Occipital lobe (tissue), 2 donors: ENCODE measurements around the gene LRRC75B. TPM values are rescaled to one million over a fixed set of nuclear protein-coding genes. Genes with fewer than 3 reads are reported as not detected.
"Not testable (repeated sequence)": the region's sequence is repeated elsewhere in the genome, so short reads cannot be mapped to it uniquely, and the experiment has no call there.

ENCODE experiments used
- DNase-seq: peaks from one replicate; lab custom pipeline; 2025; lab: John Stamatoyannopoulos, UW
- total RNA-seq: library from RNA; depleted of rRNA; stranded (reverse); fragments of >200 nt; gene quantifications from one replicate; pipeline ENCODE4 v1.2.3, GENCODE V29; 2014

The LRRC75B gene, protein sequence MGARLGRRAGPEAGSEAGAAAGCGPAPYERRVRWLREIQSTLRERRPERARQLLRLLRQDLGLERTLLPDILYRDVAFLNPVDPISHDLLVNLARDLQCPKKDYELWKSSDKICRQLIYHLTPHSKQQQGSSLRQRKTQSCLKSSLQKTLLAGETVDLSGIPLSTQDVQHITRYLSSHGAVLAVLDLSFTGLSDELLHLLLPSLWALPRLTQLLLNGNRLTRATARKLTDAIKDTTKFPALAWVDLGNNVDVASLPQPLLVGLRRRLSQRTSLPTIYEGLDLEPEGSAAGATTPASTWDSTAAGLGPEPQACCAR
- total RNA-seq, result 5.3 TPM

DNA sequence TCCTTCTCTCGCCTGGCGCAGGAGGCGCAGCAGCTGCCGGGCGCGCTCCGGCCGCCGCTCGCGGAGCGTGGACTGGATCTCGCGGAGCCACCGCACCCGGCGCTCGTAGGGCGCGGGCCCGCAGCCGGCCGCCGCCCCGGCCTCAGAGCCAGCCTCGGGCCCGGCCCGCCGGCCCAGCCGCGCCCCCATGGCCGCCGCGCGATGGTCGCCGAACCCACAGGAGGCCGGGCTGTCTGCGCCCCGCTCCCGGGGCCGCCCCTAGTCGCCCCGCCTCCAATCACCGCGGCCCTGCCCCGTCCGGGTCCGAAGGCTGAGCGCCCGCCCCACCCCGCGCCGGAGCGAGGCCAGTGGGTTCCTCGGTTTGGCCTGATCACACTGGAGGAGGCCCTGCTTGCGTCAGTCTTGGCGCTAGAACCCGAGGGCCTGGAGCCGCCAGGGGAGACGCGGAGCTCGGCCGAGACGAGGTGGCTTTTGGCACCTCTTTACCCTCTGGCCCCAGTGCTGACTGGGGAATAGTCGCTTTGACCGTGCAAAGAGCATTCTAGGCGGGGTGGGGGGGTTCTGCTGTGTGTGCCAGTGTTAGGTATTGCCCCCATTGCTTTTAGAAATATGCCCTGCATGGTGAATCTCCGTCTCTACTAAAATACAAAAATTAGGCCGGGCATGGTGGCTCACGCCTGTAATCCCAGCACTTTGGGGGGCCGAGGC lies at the start of gene LRRC75B:
Gene LRRC75B (minus strand): TSS at position 223 of the 708 bp plus-strand sequence. CDS start 34 bp downstream, at position 189.
- peak; percentile 65 for DNase-seq

DNA sequence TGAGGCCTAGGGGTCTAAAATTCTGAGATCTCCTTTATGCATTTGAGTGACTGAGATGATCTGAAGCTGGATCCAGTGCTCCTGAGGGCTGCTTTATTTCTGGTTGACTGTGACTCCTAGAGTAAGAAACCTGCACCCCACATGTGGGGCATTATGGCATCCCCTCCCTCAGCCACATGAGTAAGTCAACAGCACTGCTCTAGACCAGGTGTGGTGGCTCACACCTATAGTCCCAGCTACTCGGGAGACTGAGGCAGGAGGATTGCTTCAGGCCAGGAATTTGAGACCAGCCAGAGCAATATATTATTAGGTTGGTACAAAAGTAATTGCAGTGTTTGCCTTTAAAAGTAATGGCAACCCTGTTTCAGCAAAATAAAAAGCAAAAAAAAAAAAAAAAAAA lies 49.4 kb upstream of the LRRC75B start:
- not testable (repeated sequence) for DNase-seq

DNA sequence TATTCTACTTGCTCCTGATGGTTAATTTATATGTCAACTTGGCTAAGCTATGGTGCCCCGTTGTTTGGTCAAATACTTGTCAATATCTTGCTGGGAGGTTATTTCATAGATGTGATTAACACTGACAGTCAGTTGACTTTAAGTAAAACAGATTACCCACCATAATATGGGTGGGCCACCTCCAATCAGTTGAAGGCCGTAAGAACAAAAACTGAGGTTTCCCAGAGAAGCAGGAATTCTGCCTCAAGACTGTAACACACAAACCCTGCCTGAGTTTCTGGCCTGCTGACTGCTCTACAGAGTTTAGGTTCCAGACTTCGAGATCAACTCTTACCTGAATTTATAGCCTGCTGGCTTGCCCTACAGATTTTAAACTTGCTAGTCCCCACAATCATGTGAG lies 43.6 kb upstream of the LRRC75B start:
- not testable (repeated sequence) for DNase-seq

DNA sequence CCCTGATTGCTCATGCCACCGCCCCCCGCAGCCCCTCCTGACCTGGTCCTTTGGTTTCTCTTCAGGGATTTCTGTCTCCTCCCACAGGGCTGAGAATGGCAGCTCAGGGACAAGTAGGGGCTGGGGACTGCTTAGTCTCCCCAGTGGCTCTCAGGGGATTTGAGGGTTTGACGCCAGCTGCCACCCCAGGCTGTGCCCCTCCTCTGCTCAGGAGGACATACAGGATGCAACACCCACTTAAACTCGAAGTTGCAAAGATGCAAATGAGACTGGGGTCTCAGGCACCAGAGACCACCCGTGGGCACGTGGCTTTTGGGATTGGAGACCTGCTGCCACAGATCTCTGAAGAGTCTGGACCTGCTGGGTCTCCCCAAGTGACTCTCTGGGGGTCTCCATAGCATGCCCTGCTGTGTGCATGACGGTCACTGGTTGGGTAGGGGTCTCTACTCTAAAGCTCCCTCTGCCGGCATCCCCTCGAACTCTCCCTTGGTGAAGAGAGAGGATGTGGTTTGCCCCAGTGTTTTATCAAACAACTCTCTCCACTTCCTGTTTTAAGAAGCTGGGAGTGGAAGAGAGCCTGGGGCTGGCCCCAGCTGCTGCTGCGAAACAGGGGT lies 42.0 kb upstream of the LRRC75B start:
- not testable (repeated sequence) for DNase-seq

DNA sequence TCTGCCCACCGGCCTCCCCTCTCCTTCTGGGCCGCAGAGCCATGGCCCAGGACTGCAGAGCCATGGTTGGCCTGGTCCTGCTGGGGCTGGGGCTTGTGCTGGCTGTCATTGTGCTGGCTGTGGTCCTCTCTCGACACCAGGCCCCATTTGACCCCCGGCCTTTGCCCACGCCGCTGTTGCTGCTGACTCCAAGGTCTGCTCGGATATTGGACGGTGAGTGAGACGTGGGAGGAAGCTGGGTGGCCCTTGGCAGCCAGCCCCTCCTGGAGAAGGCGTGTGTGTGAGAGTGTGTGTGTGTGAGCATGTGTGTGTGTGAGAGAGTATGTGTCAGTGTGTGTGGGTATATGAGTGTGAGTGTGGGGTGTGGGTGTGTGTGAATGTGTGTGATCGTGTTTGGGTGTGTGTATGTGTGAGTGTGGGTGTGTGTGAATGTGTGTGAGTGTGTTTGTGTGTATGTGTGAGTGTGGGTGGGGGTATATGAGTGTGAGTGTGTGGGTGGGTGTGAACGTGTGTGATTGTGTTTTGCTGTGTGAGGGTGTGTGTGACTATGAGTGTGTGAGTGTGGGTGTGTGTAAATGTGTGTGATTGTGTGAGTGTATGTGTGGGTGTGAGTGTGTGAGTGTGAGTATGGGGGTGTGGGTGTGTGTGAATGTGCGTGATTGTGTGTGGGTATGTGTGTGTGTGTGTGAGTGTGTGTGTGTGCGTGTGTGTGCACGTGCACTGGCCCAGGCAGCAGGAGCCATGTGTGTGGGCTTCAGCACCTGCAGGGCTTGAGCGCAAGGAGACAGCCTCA lies 40.6 kb upstream of the LRRC75B start:
- DNase-seq, result not testable (repeated sequence)

DNA sequence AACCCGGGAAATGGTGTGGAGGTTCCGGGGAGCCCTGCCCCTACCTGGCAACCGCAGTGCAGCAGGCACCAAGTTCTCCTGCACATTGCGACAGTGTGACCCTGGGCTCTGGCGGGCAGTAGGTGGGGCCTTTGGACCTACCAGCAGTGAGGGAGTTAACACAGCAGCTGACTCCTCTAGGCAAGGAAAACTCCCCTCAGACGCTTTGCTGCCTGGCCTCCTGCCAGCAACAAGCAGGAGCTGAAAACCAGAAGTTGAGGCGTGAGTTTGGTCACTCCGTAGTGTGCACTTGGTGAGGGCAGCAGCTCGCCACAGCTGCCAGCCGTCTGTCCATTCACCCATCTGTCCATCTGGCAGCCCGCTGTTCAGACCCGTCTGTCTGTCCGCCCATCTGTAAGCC lies 39.8 kb upstream of the LRRC75B start:
- not testable (repeated sequence) for DNase-seq

DNA sequence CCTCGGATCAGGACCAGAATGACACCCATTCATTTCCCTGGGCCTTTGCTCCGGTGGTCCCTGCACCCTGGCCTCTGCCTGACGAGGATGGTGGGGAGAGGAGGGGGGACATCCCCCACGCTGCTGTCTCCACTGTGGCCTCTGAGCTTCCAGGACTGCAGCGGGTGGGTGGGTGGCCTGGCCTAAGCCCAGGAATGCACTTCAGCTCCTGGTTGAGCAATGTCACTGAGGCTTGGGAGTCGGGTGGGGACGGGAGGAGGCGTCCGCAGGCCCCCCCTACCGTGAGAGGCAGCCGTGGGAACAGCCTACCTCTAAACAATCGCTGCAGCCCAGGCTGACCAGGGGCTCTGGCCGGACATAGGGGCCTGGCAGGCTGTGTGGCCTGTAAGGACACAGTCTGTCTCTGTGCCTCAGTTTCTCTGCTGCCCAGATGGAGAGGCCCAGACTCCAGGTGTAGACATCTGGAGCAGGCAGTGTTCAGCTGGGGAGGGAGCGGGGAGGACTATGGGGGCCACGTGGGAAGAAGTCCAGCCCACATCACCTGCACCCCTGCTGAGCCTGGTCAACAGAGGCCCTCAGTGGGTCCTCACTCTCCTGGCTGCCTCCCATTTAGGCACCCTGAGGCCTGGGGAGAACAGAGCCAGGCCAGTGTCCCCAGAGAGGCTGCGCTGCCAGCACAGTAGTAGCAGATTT lies 38.7 kb upstream of the LRRC75B start:
- not testable (repeated sequence) for DNase-seq

DNA sequence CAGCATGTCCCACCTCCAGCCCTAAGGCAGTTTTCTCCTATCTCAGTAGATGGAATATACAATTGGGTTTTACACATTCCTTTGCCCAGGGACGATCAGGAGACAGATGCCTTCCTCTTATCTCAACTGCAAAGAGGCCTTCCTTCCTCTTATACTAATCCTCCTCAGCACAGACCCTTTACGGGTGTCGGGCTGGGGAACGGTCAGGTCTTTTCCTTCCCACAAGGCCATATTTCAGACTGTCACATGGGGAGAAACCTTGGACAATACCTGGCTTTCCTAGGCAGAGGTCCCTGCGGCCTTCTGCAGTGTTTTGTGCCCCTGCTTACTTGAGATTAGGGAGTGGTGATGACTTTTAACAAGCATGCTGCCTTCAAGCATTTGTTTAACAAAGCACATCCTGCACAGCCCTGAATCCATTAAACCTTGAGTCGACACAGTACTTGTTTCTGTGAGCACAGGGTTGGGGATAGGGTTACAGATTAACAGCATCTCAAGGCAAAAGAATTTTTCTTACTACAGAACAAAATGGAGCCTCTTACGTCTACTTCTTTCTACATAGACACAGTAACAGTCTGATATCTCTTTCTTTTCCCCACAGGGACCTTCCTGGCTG lies 38.0 kb upstream of the LRRC75B start:
- DNase-seq, result not testable (repeated sequence)

DNA sequence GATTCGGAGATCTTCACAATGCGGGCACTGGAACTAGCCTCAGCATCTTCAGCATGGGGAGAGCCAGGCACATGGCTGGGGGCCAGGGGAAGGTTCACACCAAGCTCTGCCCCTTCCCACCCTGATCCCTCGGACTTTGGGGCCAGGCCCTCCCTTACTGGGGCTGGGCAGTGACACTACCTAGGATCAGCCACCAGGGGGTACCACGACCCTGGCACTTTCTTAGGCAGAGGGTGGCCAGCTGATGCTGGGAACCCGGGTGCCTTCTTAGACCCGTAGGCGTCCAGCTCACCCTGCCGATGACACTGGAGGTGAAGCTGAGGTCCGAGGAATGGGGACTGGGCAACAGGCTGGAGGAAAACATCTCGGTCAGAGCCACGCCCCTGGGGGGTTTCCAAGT lies 36.2 kb upstream of the LRRC75B start:
- not testable (repeated sequence) for DNase-seq

DNA sequence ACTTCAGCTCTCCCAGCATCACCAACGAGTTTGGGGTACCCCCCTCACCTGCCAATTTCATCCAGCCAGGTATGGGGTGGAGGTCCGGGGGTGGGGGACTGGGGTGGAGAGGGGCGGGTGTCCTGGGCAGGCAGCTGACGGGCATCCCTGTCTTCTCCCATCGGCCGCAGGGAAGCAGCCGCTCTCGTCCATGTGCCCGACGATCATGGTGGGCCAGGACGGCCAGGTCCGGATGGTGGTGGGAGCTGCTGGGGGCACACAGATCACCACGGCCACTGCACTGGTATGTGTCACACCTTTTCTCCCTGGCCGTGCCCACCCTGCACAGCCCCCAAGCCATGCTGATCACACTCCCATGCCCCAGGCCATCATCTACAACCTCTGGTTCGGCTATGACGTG lies 35.0 kb upstream of the LRRC75B start:
- DNase-seq, result not testable (repeated sequence)

DNA sequence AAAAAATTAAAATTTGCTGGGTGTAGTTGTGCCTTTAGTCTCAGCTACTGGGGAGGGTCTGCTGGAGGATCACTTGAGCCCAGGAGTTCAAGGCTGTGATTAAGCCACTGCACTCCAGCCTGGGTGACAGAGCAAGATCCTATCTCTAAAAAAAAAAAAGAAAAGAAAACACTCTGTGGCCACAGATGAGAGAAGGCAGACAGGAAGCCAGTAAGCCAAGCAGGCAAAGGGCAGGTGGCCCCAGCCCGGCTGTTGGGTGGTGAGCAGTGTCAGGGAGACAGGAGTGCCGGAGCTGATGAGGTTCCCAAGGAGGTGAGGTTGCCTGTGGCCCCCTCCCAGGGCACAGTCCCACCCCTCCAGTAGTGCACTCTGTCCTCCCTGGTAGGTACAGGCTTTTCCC lies 29.7 kb upstream of the LRRC75B start:
- not testable (repeated sequence) for DNase-seq

DNA sequence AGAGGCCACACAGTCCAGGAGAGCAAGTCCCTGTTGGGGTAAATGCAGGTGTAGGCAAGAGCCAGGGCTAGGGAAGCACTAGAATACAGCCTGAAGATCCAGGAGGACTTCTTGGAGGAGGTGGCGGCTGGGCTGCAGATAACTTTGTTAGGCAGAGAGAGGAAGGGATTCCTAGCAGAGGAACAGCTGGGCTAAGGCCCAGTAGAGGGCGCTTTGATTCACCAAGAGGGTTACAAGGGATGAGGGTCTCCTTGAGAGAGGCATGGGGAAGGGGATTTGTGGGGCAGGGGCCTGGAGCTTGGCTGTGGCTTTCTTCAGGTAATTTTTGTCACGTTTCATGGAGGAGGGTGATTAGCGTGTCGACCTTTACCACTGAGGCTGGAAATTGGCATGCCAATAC lies 28.4 kb upstream of the LRRC75B start:
- DNase-seq, result not testable (repeated sequence)

DNA sequence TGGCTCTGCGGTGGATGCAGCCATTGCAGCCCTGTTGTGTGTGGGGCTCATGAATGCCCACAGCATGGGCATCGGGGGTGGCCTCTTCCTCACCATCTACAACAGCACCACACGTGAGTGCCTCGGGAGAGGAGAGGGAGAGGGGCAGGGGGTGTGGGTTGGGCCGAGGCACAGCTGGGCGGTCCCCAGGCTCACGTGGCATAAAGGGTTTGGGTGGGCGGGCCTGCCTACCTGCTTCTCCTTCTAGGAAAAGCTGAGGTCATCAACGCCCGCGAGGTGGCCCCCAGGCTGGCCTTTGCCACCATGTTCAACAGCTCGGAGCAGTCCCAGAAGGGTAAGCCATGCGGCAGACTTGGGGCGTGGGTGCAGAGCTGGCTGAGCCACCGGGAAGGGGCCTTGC lies 21.9 kb upstream of the LRRC75B start:
- DNase-seq, result not testable (repeated sequence)

DNA sequence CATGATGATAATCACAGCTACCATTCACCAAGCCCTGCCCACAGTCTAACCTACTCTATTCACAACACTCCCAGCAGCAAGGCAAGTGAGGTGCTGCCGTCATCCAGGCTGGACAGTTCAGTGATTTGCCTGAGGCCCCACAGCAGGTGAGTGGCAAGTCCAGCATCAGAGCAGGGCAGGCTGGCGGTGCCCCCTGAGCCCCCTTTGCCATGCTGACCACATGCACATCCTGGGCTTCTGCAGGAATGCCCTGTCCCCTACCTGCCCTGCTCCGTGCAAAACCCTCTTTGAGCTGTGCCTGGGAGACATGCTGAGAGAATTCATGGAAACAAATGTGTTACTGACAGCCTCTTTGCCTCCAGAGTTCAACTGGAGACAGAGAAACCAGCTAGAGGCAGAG lies 17.0 kb upstream of the LRRC75B start:
- DNase-seq, result not testable (repeated sequence)

DNA sequence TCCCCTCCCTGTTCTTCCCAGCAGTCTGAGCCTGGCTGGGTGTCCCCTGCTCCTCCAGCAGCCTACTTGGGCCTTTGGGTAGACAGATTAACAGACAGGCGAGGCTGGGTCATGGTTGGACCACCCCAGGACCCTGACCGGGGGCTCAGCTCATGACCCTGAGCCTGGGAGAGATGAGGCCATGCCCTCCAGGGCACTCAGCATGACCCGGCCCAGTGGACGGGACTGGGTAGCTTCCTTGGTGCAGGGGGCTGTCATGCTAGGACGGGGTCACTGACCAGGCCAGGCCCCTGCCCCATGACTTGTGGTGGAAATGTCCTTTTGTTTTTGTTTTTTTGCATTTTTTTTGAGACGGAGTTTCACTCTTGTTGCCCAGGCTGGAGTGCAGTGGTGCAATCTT lies 15.5 kb upstream of the LRRC75B start:
- DNase-seq, result not testable (repeated sequence)

DNA sequence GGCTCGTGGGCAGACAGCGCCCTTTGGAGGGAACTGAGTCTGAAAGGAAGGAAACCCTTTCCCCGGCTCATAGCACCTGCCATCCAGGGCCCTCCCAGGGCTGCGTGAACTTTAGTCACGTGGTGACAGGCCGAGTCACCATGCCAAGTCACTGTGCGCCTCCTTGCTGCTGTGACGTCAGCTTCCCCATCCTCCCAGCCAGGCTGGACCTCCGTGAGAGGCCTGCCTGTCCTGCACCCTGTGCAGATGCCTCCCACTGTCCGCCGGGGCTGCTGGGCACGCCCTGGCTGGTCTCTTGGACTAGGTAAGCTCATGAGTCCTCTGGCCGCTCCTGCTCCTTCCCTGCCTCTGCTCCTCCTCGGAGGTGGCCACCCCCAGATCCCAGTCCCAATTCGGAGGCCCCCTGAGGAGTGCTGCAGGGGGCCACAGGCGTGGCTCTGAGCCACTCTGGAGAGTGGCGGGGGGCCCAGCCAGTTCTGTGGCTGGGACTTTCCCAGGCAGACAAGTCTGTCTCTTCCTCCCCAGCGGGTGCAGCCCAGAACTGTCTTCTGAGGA lies 14.6 kb upstream of the LRRC75B start:
- DNase-seq, result not testable (repeated sequence)

DNA sequence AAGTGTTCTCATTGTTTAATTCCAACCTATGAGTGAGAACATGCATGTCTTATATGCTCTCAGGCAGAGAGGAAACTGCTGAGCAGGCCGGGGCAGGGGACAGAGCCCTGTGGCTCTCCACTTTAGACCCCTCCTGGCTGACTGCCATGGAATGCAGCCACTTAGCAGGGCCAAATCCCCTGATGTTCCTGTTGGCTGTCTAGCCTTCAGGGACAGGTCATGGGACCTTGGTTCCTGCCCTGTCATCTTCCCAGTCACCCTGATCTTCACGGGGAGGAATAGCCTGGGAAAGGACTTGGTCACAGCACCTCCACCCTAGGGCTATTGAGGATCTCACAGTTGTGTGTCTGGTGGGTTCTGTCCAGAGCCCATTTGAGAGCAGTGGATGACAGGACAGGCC lies 13.5 kb upstream of the LRRC75B start:
- not testable (repeated sequence) for DNase-seq

DNA sequence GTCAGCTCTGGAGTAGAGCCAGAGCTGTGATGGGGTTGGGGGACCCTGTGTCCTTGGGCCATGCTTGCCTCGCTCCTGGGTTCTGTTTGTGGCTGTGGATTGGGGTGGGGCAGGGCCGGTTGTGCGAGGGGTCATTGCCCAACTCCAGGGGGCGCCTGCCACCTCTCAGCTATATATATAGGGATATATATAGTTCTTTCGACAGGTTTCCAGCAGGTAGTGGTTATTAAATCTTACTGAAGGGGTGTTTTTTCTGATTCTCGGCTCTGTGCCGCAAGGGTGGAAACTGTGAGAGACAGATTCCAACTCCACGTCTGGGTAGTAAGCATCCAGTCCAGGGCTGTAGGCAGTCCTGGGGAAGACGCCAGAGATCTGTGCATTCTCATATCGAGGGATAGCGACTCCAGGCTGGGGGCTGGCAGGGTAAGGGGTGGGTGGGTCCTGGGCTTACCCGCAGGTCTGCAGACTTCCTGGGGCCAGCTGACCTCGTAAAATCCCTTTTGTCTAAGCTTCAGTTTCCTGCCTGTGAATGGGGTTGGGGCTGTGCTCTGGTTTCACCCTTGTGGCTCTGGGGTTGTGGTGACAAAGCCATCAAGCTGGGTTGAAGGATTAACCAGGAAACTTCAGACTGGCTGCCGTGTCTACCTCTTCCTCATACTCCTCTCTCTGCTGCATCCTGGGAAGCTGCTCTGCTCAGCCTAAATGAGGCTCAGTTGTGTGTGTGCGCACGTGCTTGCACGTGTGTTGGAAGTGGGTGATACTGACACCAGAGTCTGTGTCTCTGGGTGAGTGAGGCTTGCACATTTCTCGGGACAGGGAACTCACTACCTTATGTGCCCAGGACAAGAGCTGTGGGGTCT lies 11.1 kb upstream of the LRRC75B start:
- DNase-seq, result not testable (repeated sequence)
